Mesenchymal stem cell (in vitro differentiated cells and primary cell): ENCODE results near the gene MCM9.

Source experiments
- DNase-seq: peaks from one replicate; pipeline ENCODE4 v3.0.0-alpha.2; 2013
- H2AFZ ChIP-seq: one replicate; pipeline ENCODE4 v1.6.1; 2013; ENCODE audit warnings: low read depth, mild to moderate bottlenecking, control low read depth, inconsistent platforms, low read length, moderate library complexity
- H2AK5ac ChIP-seq: 2 replicates; pipeline ENCODE4 v1.6.1; 2013; ENCODE audit warnings: low read length, moderate library complexity, mild to moderate bottlenecking, inconsistent platforms; ENCODE audit not compliant: severe bottlenecking
- H2BK120ac ChIP-seq: one replicate; pipeline ENCODE4 v1.6.1; 2013; ENCODE audit warnings: low read depth, mild to moderate bottlenecking, inconsistent platforms, low read length, moderate library complexity
- H2BK12ac ChIP-seq, 2 experiments: one replicate each; pipeline ENCODE4 v1.6.1; 2013; ENCODE audit warnings: inconsistent platforms in 2 of 2, low read length in 2 of 2, mild to moderate bottlenecking in 2 of 2, moderate library complexity in 2 of 2, control low read depth in 1 of 2
- H2BK15ac ChIP-seq: one replicate; pipeline ENCODE4 v1.6.1; 2013; ENCODE audit warnings: mild to moderate bottlenecking, low read depth, inconsistent platforms; ENCODE audit not compliant: poor library complexity, severe bottlenecking
- H2BK5ac ChIP-seq: 2 replicates; pipeline ENCODE4 v1.6.1; 2013; ENCODE audit warnings: low read depth, mild to moderate bottlenecking, low read length, control low read depth, inconsistent platforms; ENCODE audit not compliant: poor library complexity, severe bottlenecking
- H3K14ac ChIP-seq, 2 experiments: one replicate each; pipeline ENCODE4 v1.6.1; 2013; ENCODE audit warnings: inconsistent platforms in 2 of 2, low read length in 2 of 2, control low read depth in 1 of 2, mild to moderate bottlenecking in 1 of 2, moderate library complexity in 1 of 2
- H3K18ac ChIP-seq, 2 experiments: one replicate each; pipeline ENCODE4 v1.6.1; 2013; ENCODE audit warnings: inconsistent platforms in 2 of 2, low read length in 2 of 2, control low read depth in 1 of 2, low read depth in 1 of 2, mild to moderate bottlenecking in 1 of 2
- H3K23ac ChIP-seq, 2 experiments: one replicate each; pipeline ENCODE4 v1.6.1; 2013; ENCODE audit warnings: inconsistent platforms in 2 of 2, low read length in 2 of 2, mild to moderate bottlenecking in 2 of 2, moderate library complexity in 2 of 2, control low read depth in 1 of 2
- H3K27ac ChIP-seq: 2 replicates; pipeline ENCODE4 v1.5.1; 2013; ENCODE audit warnings: mild to moderate bottlenecking, moderate library complexity, low read length, control low read depth, inconsistent platforms; ENCODE audit not compliant: poor library complexity, severe bottlenecking
- H3K27me3 ChIP-seq, 2 experiments: 2 replicates each; pipeline versions ENCODE4 v1.6.1 to v1.7.0; 2013; ENCODE audit warnings: low read length in 2 of 2, mild to moderate bottlenecking in 2 of 2, moderate library complexity in 2 of 2, control low read depth in 1 of 2, inconsistent platforms in 1 of 2; ENCODE audit not compliant: control insufficient read depth in 1 of 2, insufficient read depth in 1 of 2
- H3K36me3 ChIP-seq, 2 experiments: 2 replicates each; pipeline versions ENCODE4 v1.6.1 to v1.7.0; 2013; ENCODE audit warnings: low read length in 2 of 2, control low read depth in 1 of 2, inconsistent platforms in 1 of 2, low read depth in 1 of 2, mild to moderate bottlenecking in 1 of 2; ENCODE audit not compliant: insufficient read depth in 2 of 2, control insufficient read depth in 1 of 2
- H3K4ac ChIP-seq, 2 experiments: one replicate each; pipeline ENCODE4 v1.6.1; 2013; ENCODE audit warnings: inconsistent platforms in 2 of 2, low read length in 2 of 2, mild to moderate bottlenecking in 2 of 2, moderate library complexity in 2 of 2, control low read depth in 1 of 2, low read depth in 1 of 2
- H3K4me1 ChIP-seq: 2 replicates; pipeline ENCODE4 v1.6.1; 2013; ENCODE audit warnings: low read depth, low read length, control low read depth; ENCODE audit not compliant: control insufficient read depth, insufficient read depth
- H3K4me2 ChIP-seq: 2 replicates; pipeline ENCODE4 v1.6.1; 2013; ENCODE audit warnings: low read length, mild to moderate bottlenecking, inconsistent platforms; ENCODE audit not compliant: poor library complexity, severe bottlenecking
- H3K4me3 ChIP-seq, 2 experiments: 2 replicates each; pipeline versions ENCODE4 v1.5.1 to v1.7.0; 2013; ENCODE audit warnings: low read length in 2 of 2, mild to moderate bottlenecking in 2 of 2, control low read depth in 1 of 2, low read depth in 1 of 2; ENCODE audit not compliant: insufficient read depth in 1 of 2
- H3K79me1 ChIP-seq: replicated peaks from 2 replicates; pipeline ENCODE4 v1.6.1; 2013; ENCODE audit warnings: mild to moderate bottlenecking, control low read depth, low read length, inconsistent platforms; ENCODE audit not compliant: poor library complexity, severe bottlenecking
- H3K9ac ChIP-seq: 2 replicates; pipeline ENCODE4 v1.7.0; 2013; ENCODE audit warnings: mild to moderate bottlenecking, low read length, moderate library complexity
- H3K9me3 ChIP-seq: 2 replicates; pipeline ENCODE4 v1.7.0; 2013; ENCODE audit warnings: mild to moderate bottlenecking, low read length; ENCODE audit not compliant: control insufficient read depth
- H4K8ac ChIP-seq: one replicate; pipeline ENCODE4 v1.6.1; 2013; ENCODE audit warnings: inconsistent platforms, mild to moderate bottlenecking, low read length, moderate library complexity
- H4K91ac ChIP-seq: one replicate; pipeline ENCODE4 v1.6.1; 2013; ENCODE audit warnings: mild to moderate bottlenecking, low read length, inconsistent platforms
- WGBS: methylation state at CpG from one replicate; pipeline ENCODE4 v1.1.7; 2013; ENCODE audit warnings: mixed read lengths; 5-methylcytosine and 5-hydroxymethylcytosine counted together

MCM9 gene

GRCh38 chr6:118917546-118918328 is 17.2 kb downstream of the MCM9 start:
- Histone ChIP-seq H3K4me3 (no peak overlapping the region), H3K9ac (no peak overlapping the region), H3K18ac (no peak overlapping the region), H3K36me3 (peaks cover 9 to 78% of the 10 kb centered on the region in 2 experiments), H3K27me3 (no peaks in the 10 kb centered on the region), H3K4me1 (peaks cover 2% of the 10 kb centered on the region), H3K79me1 (peaks cover 10% of the 10 kb centered on the region), H2BK15ac (no peak overlapping the region), H3K9me3 (no peaks in the 10 kb centered on the region), H4K91ac (no peak overlapping the region), H2AFZ (no peak overlapping the region), H3K14ac (no peak overlapping the region), H3K23ac (no peak overlapping the region), H4K8ac (no peak overlapping the region), H3K4me2 (no peak overlapping the region), H2BK5ac (no peak overlapping the region), H3K4ac (no peak overlapping the region), H3K27ac (peak overlapping the region; percentile 6), H2BK120ac (no peak overlapping the region), H2BK12ac (no peak overlapping the region), H2AK5ac (no peak overlapping the region)
- WGBS = 88% methylated on average over 5 of the region's 5 CpGs
- DNase-seq = no peak

GRCh38 chr6:118914598-118914997 is 20.4 kb downstream of the MCM9 start:
- Histone ChIP-seq H3K9ac (no peak overlapping the region), H3K27me3 (no peaks in the 10 kb centered on the region), H3K27ac (no peak overlapping the region), H2BK15ac (no peak overlapping the region), H2BK5ac (no peak overlapping the region), H3K79me1 (peaks cover 10% of the 10 kb centered on the region), H2AK5ac (peak overlapping the region; percentile 17), H3K4ac (no peak overlapping the region), H2BK120ac (no peak overlapping the region), H2BK12ac (no peak overlapping the region), H3K9me3 (no peaks in the 10 kb centered on the region), H3K36me3 (peaks cover 3 to 74% of the 10 kb centered on the region in 2 experiments), H4K91ac (no peak overlapping the region), H3K14ac (no peak overlapping the region), H3K4me3 (no peak overlapping the region), H4K8ac (no peak overlapping the region), H3K4me1 (peaks cover 2% of the 10 kb centered on the region), H3K23ac (no peak overlapping the region), H3K4me2 (no peak overlapping the region), H2AFZ (no peak overlapping the region), H3K18ac (no peak overlapping the region)
- no peak for DNase-seq

- Histone ChIP-seq H3K4me1 (peaks cover 2% of the 10 kb centered on the region), H3K14ac (no peak overlapping the region)
Observed at GRCh38 chr6:118913161-118913560, 21.8 kb downstream of the MCM9 start.

GRCh38 chr6:118912646-118913045 is 22.3 kb downstream of the MCM9 start:
- H2BK12ac ChIP-seq = no peak overlapping the region
- no peak overlapping the region for H3K9ac ChIP-seq
- no peak for DNase-seq
- H3K4me2 ChIP-seq = no peak overlapping the region
- no peak overlapping the region for H3K18ac ChIP-seq
- H3K4me3 ChIP-seq = no peak overlapping the region
- peak overlapping the region; percentile 96 for H2AK5ac ChIP-seq
- no peak overlapping the region for H2BK15ac ChIP-seq
- no peak overlapping the region for H3K14ac ChIP-seq
- WGBS = 100% methylated on average over 3 of the region's 5 CpGs
- no peaks in the 10 kb centered on the region for H3K27me3 ChIP-seq
- H3K23ac ChIP-seq = no peak overlapping the region
- H3K4ac ChIP-seq = no peak overlapping the region
- H4K91ac ChIP-seq = no peak overlapping the region
- H4K8ac ChIP-seq = no peak overlapping the region
- no peak overlapping the region for H2AFZ ChIP-seq
- H3K9me3 ChIP-seq = no peaks in the 10 kb centered on the region
- peaks cover 10% of the 10 kb centered on the region for H3K79me1 ChIP-seq
- H3K4me1 ChIP-seq = peaks cover 2% of the 10 kb centered on the region
- no peak overlapping the region for H3K27ac ChIP-seq
- H2BK120ac ChIP-seq = no peak overlapping the region
- peaks cover 3 to 84% of the 10 kb centered on the region in 2 experiments for H3K36me3 ChIP-seq
- H2BK5ac ChIP-seq = no peak overlapping the region

More at GRCh38 chr6:118913161-118913560, 21.8 kb downstream of the MCM9 start:
- no peak overlapping the region for H2BK15ac ChIP-seq
- H3K4ac ChIP-seq = no peak overlapping the region
- no peak overlapping the region for H4K8ac ChIP-seq
- no peak overlapping the region for H4K91ac ChIP-seq
- H3K23ac ChIP-seq = no peak overlapping the region
- no peak overlapping the region for H2BK120ac ChIP-seq
- H2AK5ac ChIP-seq = no peak overlapping the region
- H2BK5ac ChIP-seq = no peak overlapping the region
- peaks cover 10% of the 10 kb centered on the region for H3K79me1 ChIP-seq
- WGBS = 93% methylated on average over 2 of the region's 2 CpGs
- no peak overlapping the region for H3K27ac ChIP-seq
- H3K36me3 ChIP-seq = peaks cover 3 to 80% of the 10 kb centered on the region in 2 experiments
- DNase-seq = no peak
- no peak overlapping the region for H3K18ac ChIP-seq
- H2AFZ ChIP-seq = no peak overlapping the region
- no peak overlapping the region for H3K9ac ChIP-seq
- H3K27me3 ChIP-seq = no peaks in the 10 kb centered on the region
- H3K4me3 ChIP-seq = no peak overlapping the region
- H3K4me2 ChIP-seq = no peak overlapping the region
- no peak overlapping the region for H2BK12ac ChIP-seq
- H3K9me3 ChIP-seq = no peaks in the 10 kb centered on the region
